ENCODE results near the gene C6orf47.

GRCh38 chr6:31697555-31697954, 37.0 kb upstream of the C6orf47 start:
- TF ChIP-seq CTCF (IDR thresholded peaks at IDR 0.05), result no peak
- no peak for TF ChIP-seq POLR2A (IDR thresholded peaks at IDR 0.05)

All from uterus (tissue), 2 donors.